Transverse colon (tissue), 4 donors: ENCODE results near the gene HS1BP3. TPM values are rescaled to one million over a fixed set of nuclear protein-coding genes. Genes with fewer than 3 reads are reported as not detected.

Experiments used
- DNase-seq: peaks from one replicate; pipeline ENCODE4 v3.0.0-alpha.2; 2019
- H3K27ac ChIP-seq, 4 donors: fragments of 200-600 bp; sonication (generic); 2 replicates each; pipeline ENCODE4 v1.5.1; 2016 to 2018; ENCODE audit warnings: inconsistent platforms in 4 of 4
- H3K27me3 ChIP-seq: fragments of 200-600 bp; sonication (generic); 2 replicates; pipeline ENCODE4 v1.5.1; 2017; ENCODE audit warnings: inconsistent platforms
- H3K36me3 ChIP-seq, 4 donors: fragments of 200-600 bp; sonication (generic); 2 replicates each; pipeline ENCODE4 v1.5.1; 2017 to 2019; ENCODE audit warnings: inconsistent platforms in 4 of 4
- H3K4me1 ChIP-seq, 4 donors: fragments of 200-600 bp; sonication (generic); 2 replicates each; pipeline ENCODE4 v1.5.1; 2017 to 2020; ENCODE audit warnings: inconsistent platforms in 4 of 4
- H3K4me3 ChIP-seq, 4 donors: fragments of 200-600 bp; sonication (generic); 1 replicate in 1 of 4; 2 replicates in 3 of 4; pipeline versions ENCODE4 v1.5.1 to v1.6.1; 2017 to 2019; ENCODE audit warnings: inconsistent platforms in 4 of 4
- H3K9me3 ChIP-seq, 2 donors: fragments of 200-600 bp; sonication (generic); 2 replicates each; pipeline ENCODE4 v1.5.1; 2017 to 2019; ENCODE audit warnings: inconsistent platforms in 2 of 2
- EP300 ChIP-seq: sonication (generic); formaldehyde crosslinking; IDR thresholded peaks from one replicate; pipeline ENCODE4 v1.6.1; 2017; ENCODE audit warnings: antibody characterized with exemption, low read depth
- POLR2A ChIP-seq: fragments of 450-650 bp; IDR thresholded peaks from one replicate; pipeline ENCODE4 v1.6.1; 2016; ENCODE audit warnings: antibody characterized with exemption, mild to moderate bottlenecking, moderate library complexity
- POLR2AphosphoS5 ChIP-seq, 3 donors: sonication (generic); formaldehyde crosslinking; IDR thresholded peaks; one replicate each; pipeline ENCODE4 v1.6.1; 2016; ENCODE audit warnings: antibody characterized with exemption in 3 of 3
- WGBS, 2 donors: methylation state at CpG; one replicate each; pipeline ENCODE4 v1.1.5; 2018; ENCODE audit warnings: low coverage in 1 of 2; 5-methylcytosine and 5-hydroxymethylcytosine counted together
- in situ Hi-C, 4 donors: fragments of 200-750 bp; cut with MboI; loops; one replicate each; pipeline versions ENCODE4 v1.15.0 to v1.15.1; 2017; ENCODE audit warnings: low sequenced_read_pairs in 3 of 4, low pct_ligation_motif_present in 1 of 4, low pct_unique_long_range_greater_than_20kb in 1 of 4
- intact Hi-C: fragments of 100-400 bp; cut with DNase I; formaldehyde crosslinking; loops from one replicate; pipeline ENCODE4 v1.15.1; 2023; ENCODE audit warnings: low total_unique reads
- total RNA-seq, 4 donors: library from RNA; depleted of rRNA; stranded (reverse); fragments of >200 nt; gene quantifications; one replicate each; pipeline ENCODE4 v1.1.0, GENCODE V29; 2016
- TF ChIP-seq, protein P1 (sequence below), 5 experiments: fragments of 200-600 bp in 3 of 5; fragments of 450-650 bp in 2 of 5; sonication (generic) in 3 of 5; IDR thresholded peaks; 1 replicate in 2 of 5; 2 replicates in 3 of 5; pipeline ENCODE4 v1.5.1; 2016 to 2017; ENCODE audit warnings: antibody characterized with exemption in 5 of 5, inconsistent platforms in 3 of 5, mild to moderate bottlenecking in 2 of 5, moderate library complexity in 1 of 5

Gene HS1BP3
- total RNA-seq, 4 donors from 2014 or later: 29.5 to 44.2 (median 33.1) TPM

DNA sequence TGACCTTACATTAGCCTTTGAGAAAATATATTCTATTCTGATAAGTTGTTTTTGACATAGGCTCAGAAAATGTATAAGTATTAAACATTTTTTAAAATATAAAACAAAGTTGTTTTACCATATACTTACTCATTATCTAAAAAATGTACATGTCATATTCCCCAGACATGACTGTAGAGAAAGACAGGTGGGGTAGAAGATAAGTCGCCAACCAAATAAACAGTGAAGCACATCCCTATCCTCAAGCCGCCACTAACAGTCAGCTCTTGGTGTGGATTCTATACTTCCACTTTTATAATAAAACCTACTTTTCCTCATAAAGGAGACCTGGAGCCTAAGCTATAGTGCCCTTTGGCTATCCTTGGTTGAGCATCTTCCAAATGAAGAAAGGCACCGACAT is 42.4 kb upstream of the HS1BP3 start:
- Histone ChIP-seq H3K27ac (no peak overlapping the region), H3K36me3 (peaks cover 0 to under 1% (median 0%) of the 10 kb centered on the region in 4 donors), H3K27me3 (no peaks in the 10 kb centered on the region), H3K4me1 (peaks cover 0 to 17% (median 5%) of the 10 kb centered on the region in 4 donors), H3K4me3 (no peak overlapping the region), H3K9me3 (no peaks in the 10 kb centered on the region)
- 93 to 100% methylated on average over 3 of the region's 3 CpGs for WGBS, 2 donors
- in situ Hi-C loops (no loop called here), intact Hi-C loops (no loop called here)
- no peak for TF ChIP-seq EP300
- TF ChIP-seq, protein P1, sequence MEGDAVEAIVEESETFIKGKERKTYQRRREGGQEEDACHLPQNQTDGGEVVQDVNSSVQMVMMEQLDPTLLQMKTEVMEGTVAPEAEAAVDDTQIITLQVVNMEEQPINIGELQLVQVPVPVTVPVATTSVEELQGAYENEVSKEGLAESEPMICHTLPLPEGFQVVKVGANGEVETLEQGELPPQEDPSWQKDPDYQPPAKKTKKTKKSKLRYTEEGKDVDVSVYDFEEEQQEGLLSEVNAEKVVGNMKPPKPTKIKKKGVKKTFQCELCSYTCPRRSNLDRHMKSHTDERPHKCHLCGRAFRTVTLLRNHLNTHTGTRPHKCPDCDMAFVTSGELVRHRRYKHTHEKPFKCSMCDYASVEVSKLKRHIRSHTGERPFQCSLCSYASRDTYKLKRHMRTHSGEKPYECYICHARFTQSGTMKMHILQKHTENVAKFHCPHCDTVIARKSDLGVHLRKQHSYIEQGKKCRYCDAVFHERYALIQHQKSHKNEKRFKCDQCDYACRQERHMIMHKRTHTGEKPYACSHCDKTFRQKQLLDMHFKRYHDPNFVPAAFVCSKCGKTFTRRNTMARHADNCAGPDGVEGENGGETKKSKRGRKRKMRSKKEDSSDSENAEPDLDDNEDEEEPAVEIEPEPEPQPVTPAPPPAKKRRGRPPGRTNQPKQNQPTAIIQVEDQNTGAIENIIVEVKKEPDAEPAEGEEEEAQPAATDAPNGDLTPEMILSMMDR (IDR thresholded peaks at IDR 0.05): no peak
- no peak for TF ChIP-seq POLR2A
- no peak for TF ChIP-seq POLR2AphosphoS5 (IDR thresholded peaks at IDR 0.05)
- no peak for DNase-seq

DNA sequence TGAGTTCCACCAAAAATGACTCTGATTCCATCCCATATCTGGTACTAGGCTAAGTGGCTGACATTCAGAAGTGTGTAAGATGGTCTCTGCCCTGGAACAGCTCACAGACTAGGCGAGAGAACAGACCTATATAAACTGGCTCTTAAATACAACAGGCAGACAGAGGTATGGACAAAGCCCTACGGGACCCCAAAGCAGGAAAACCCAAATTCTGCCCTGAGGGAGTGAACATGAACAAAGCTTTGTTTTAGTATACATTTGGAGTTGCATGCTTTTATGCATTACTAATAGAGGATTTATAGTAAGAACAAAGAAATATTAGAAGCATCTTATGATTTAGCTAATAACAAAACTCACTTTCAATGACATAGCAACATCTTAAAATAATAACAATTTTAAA is 41.2 kb upstream of the HS1BP3 start:
- no peaks in the 10 kb centered on the region for H3K27me3 ChIP-seq
- DNase-seq: no peak
- no peak for TF ChIP-seq POLR2AphosphoS5 (IDR thresholded peaks at IDR 0.05)
- H3K27ac ChIP-seq: no peak overlapping the region
- H3K4me3 ChIP-seq: no peak overlapping the region
- intact Hi-C loops: no loop called here
- peaks cover 0 to 17% (median 5%) of the 10 kb centered on the region in 4 donors for H3K4me1 ChIP-seq
- 100% methylated on average over 1 to 2 of the region's 2 CpGs for WGBS, 2 donors
- H3K9me3 ChIP-seq: no peaks in the 10 kb centered on the region
- in situ Hi-C loops: no loop called here
- no peaks in the 10 kb centered on the region for H3K36me3 ChIP-seq

DNA sequence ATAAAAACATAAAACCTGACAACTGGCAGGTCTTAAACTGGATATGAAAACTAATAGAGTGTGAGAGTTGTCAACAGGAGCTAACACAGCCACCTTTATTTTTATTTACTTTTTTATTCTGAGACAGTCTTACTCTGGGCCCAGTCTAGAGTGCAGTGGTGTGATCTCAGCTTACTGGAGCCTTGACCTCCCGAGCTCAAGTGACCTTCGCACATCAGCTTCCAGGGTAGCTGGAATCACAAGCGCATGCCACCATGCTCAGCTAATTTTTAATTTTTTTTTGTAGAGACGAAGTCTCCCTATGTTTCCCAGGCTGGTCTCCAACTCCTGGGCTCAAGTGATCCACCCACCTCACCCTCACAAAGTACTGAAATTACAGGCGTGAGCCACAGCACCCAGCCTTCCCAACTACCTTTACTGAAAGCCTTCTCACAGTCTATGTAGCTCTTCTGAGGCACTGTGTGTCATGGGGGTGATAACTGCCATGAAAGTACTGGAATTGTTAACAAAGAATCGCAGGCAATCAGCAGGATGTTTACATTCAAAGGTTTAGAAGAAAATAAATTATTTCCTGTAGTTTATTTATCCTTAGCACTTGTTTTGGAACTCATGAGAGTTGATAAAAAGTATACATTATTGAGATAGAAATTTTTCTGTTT is 40.3 kb upstream of the HS1BP3 start:
- TF ChIP-seq, protein P1 (IDR thresholded peaks at IDR 0.05): no peak
- TF ChIP-seq EP300 (no peak), POLR2AphosphoS5 (IDR thresholded peaks at IDR 0.05) (no peak), POLR2A (no peak)
- Histone ChIP-seq H3K4me1 (peaks cover 0 to 17% (median 5%) of the 10 kb centered on the region in 4 donors), H3K4me3 (no peak overlapping the region), H3K27ac (no peak overlapping the region), H3K9me3 (no peaks in the 10 kb centered on the region), H3K36me3 (peaks cover 0 to 3% (median 0%) of the 10 kb centered on the region in 4 donors), H3K27me3 (no peaks in the 10 kb centered on the region)
- intact Hi-C loops (no loop called here), in situ Hi-C loops (no loop called here)
- DNase-seq: no peak
- WGBS, 2 donors: 71% methylated on average over 6 of the region's 6 CpGs; no CpG with 5 or more reads in 1 of the 2 donors

DNA sequence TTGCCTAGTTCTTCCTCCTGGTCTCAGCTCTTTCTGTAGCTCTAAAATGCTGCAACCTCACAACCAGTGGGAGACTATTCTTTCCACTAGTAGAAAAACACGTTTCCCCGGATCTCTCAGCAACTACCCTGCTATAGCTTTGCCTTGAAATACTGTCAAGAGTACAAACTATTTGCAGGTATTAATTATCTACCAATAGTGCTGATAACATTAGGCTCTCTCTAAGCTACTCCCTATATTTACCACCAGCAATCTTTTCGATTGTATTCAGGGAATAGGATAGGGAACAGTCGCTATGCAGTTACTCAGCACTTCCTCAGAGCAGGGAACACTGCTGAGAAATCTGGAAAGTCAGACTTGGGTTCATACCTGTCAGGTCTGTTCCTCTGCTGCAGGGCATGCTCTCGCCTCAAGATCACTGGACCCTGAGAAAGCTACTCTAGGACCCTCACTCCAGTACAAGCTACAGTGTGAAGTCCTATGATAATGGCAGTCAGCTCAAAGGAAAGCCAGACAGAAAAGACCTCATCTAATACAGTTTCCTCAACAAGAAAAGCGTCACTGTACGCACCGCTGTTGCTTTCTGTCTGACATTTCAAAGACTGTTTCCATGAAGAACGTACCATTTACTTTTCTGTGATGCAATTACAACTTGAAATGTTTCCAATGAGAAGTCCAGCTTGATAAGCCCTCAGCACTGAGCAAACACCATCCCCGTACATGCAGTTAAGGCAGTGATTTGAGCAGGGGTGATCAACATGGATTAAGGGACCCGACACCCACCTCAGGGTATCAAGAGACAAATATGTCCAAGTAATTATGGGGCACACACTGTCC is 38.7 kb upstream of the HS1BP3 start:
- intact Hi-C loops (no loop called here), in situ Hi-C loops (no loop called here)
- Histone ChIP-seq H3K27me3 (no peaks in the 10 kb centered on the region), H3K9me3 (no peaks in the 10 kb centered on the region), H3K4me1 (peaks cover 0 to 17% (median 5%) of the 10 kb centered on the region in 4 donors), H3K36me3 (peaks cover 0 to 7% (median 0%) of the 10 kb centered on the region in 4 donors), H3K27ac (no peak overlapping the region), H3K4me3 (no peak overlapping the region)
- WGBS, 2 donors: 60 to 100% methylated on average over 3 to 11 of the region's 11 CpGs
- no peak for DNase-seq
- TF ChIP-seq EP300: no peak
- TF ChIP-seq POLR2A: no peak
- TF ChIP-seq, protein P1 (IDR thresholded peaks at IDR 0.05): no peak
- TF ChIP-seq POLR2AphosphoS5 (IDR thresholded peaks at IDR 0.05): no peak
